ENCODE data around the gene KHDC1. TPM values are rescaled to one million over a fixed set of nuclear protein-coding genes. Genes with fewer than 3 reads are reported as not detected.
"Not testable (repeated sequence)": the region's sequence is repeated elsewhere in the genome, so short reads cannot be mapped to it uniquely, and the experiment has no call there.

Gene KHDC1
- total RNA-seq, 6 experiments from 2014 or later: 0.55 TPM; not detected in 5

DNA sequence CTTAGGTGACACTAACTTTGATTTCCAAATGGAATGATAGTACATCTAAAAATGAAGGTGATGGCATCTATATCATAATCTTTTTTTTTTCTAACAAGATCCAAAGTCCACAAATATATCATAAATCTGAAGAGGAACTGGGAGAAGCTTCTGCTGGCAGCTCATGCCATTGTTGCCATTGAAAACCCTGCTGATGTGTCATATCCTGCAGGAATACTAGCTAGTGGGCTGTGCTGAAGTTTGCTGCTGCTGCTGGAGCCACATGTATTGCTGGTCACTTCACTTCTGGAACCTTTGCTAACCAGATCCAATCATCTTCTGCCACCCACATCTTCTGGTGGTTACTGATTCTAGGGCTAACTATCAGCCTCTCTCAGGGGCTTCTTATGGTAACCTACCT, 27.4 kb upstream of the KHDC1 start:
- Histone ChIP-seq H3K4me3 (no peak overlapping the region), H3K27ac (no peak overlapping the region), H3K27me3 (no peaks in the 10 kb centered on the region), H3K4me1 (no peaks in the 10 kb centered on the region), H3K36me3 (no peaks in the 10 kb centered on the region), H3K9me3 (no peaks in the 10 kb centered on the region)
- ATAC-seq (no peak), DNase-seq (no peak)
- TF ChIP-seq, protein P1, sequence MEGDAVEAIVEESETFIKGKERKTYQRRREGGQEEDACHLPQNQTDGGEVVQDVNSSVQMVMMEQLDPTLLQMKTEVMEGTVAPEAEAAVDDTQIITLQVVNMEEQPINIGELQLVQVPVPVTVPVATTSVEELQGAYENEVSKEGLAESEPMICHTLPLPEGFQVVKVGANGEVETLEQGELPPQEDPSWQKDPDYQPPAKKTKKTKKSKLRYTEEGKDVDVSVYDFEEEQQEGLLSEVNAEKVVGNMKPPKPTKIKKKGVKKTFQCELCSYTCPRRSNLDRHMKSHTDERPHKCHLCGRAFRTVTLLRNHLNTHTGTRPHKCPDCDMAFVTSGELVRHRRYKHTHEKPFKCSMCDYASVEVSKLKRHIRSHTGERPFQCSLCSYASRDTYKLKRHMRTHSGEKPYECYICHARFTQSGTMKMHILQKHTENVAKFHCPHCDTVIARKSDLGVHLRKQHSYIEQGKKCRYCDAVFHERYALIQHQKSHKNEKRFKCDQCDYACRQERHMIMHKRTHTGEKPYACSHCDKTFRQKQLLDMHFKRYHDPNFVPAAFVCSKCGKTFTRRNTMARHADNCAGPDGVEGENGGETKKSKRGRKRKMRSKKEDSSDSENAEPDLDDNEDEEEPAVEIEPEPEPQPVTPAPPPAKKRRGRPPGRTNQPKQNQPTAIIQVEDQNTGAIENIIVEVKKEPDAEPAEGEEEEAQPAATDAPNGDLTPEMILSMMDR (IDR thresholded peaks at IDR 0.05): no peak
- no peak for TF ChIP-seq POLR2A (IDR thresholded peaks at IDR 0.05)
- intact Hi-C loops (cut with DNase I): no loop called here

GRCh38 chr6:73286752-73287151, 23.8 kb upstream of the KHDC1 start:
- Histone ChIP-seq H3K36me3 (no peaks in the 10 kb centered on the region), H3K4me3 (no peak overlapping the region), H3K4me1 (no peaks in the 10 kb centered on the region), H3K27ac (no peak overlapping the region), H3K9me3 (no peaks in the 10 kb centered on the region), H3K27me3 (no peaks in the 10 kb centered on the region)
- WGBS (ENCODE audit: insufficient coverage, low coverage, low lambda C conversion rate, missing lambda C conversion rate): 66% methylated on average over 6 of the region's 6 CpGs
- DNase-seq (no peak), ATAC-seq (no peak)
- intact Hi-C loops (cut with DNase I): no loop called here
- TF ChIP-seq, protein P1 (IDR thresholded peaks at IDR 0.05): no peak
- TF ChIP-seq POLR2A (IDR thresholded peaks at IDR 0.05): no peak

GRCh38 chr6:73285674-73286283, 22.8 kb upstream of the KHDC1 start:
- no peaks in the 10 kb centered on the region for H3K4me1 ChIP-seq
- no peaks in the 10 kb centered on the region for H3K36me3 ChIP-seq
- DNase-seq: no peak
- 41% methylated on average over 3 of the region's 3 CpGs for WGBS (ENCODE audit: insufficient coverage, low coverage, low lambda C conversion rate, missing lambda C conversion rate)
- intact Hi-C loops (cut with DNase I): no loop called here
- H3K9me3 ChIP-seq: no peaks in the 10 kb centered on the region
- no peak overlapping the region for H3K4me3 ChIP-seq
- no peak overlapping the region for H3K27ac ChIP-seq
- peak in 3 of 4 donors; percentile 47 to 57 (median 50) for ATAC-seq
- H3K27me3 ChIP-seq: no peaks in the 10 kb centered on the region
- TF ChIP-seq, protein P1 (IDR thresholded peaks at IDR 0.05): peak; percentile 25 to 50 (median 42)
- no peak for TF ChIP-seq POLR2A (IDR thresholded peaks at IDR 0.05)

GRCh38 chr6:73282871-73283270, 19.9 kb upstream of the KHDC1 start:
- Histone ChIP-seq H3K9me3 (no peaks in the 10 kb centered on the region), H3K36me3 (no peaks in the 10 kb centered on the region), H3K27ac (no peak overlapping the region), H3K27me3 (no peaks in the 10 kb centered on the region), H3K4me1 (no peaks in the 10 kb centered on the region), H3K4me3 (no peak overlapping the region)
- no peak for TF ChIP-seq POLR2A (IDR thresholded peaks at IDR 0.05)
- TF ChIP-seq, protein P1 (IDR thresholded peaks at IDR 0.05): no peak
- intact Hi-C loops (cut with DNase I): no loop called here
- no peak for DNase-seq
- 76% methylated on average over 5 of the region's 5 CpGs for WGBS (ENCODE audit: insufficient coverage, low coverage, low lambda C conversion rate, missing lambda C conversion rate)
- no peak for ATAC-seq

- DNase-seq; H3K27me3 ChIP-seq; H3K27ac ChIP-seq; intact Hi-C loops (cut with DNase I); ATAC-seq; H3K36me3 ChIP-seq; H3K4me3 ChIP-seq; H3K4me1 ChIP-seq; H3K9me3 ChIP-seq: not testable (repeated sequence)
- 88% methylated on average over 3 of the region's 4 CpGs for WGBS (ENCODE audit: insufficient coverage, low coverage, low lambda C conversion rate, missing lambda C conversion rate)
These were observed 18.7 kb upstream of the KHDC1 start for GRCh38 chr6:73281684-73282083.

- intact Hi-C loops (cut with DNase I); H3K4me3 ChIP-seq; H3K27me3 ChIP-seq; H3K27ac ChIP-seq; H3K4me1 ChIP-seq; ATAC-seq; H3K36me3 ChIP-seq; H3K9me3 ChIP-seq; DNase-seq: not testable (repeated sequence)
- 86% methylated on average over 5 of the region's 13 CpGs for WGBS (ENCODE audit: insufficient coverage, low coverage, low lambda C conversion rate, missing lambda C conversion rate)
These were observed 6.3 kb upstream of the KHDC1 start for GRCh38 chr6:73269296-73269695.

DNA sequence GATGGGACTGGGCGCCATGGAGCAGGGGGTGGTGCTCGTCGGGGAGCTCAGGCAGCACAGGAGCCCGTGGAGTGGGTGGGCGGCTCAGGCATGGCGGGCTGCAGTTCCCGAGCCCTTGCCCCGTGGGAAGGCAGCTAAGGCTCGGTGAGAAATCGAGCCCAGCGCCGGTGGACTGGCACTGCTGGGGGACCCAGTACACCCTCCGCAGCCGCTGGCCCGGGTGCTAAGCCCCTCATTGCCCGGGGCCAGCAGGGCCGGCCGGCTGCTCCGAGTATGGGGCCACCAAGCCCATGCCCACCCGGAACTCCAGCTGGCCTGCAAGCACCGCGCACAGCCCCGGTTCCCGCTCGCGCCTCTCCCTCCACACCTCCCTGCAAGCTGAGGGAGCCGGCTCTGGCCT, 5.9 kb upstream of the KHDC1 start:
- H3K4me1 ChIP-seq; ATAC-seq; H3K27me3 ChIP-seq; DNase-seq; H3K36me3 ChIP-seq; H3K27ac ChIP-seq; intact Hi-C loops (cut with DNase I); H3K9me3 ChIP-seq; H3K4me3 ChIP-seq: not testable (repeated sequence)
- WGBS (ENCODE audit: insufficient coverage, low coverage, low lambda C conversion rate, missing lambda C conversion rate): 100% methylated on average over 1 of the region's 27 CpGs

Measured in right lobe of liver (tissue), 6 donors.